Upper lobe of left lung (tissue), 4 donors: Measurements from ENCODE around the gene ID2.

Experiments
- CTCF ChIP-seq, 6 experiments: fragments of 450-650 bp in 4 of 6; fragments of 200-600 bp in 2 of 6; sonication (generic) in 2 of 6; IDR thresholded peaks; one replicate each; pipeline ENCODE4 v1.5.1; 2016 to 2019; ENCODE audit warnings: antibody characterized with exemption in 6 of 6
- POLR2A ChIP-seq, 4 donors: fragments of 450-650 bp; IDR thresholded peaks; one replicate each; pipeline ENCODE4 v1.5.1; 2016 to 2017; ENCODE audit warnings: antibody characterized with exemption in 4 of 4, mild to moderate bottlenecking in 2 of 4

GRCh38 chr2:8646731-8647461 lies 35.0 kb upstream of the ID2 start:
- TF ChIP-seq CTCF (IDR thresholded peaks at IDR 0.05) (no peak), POLR2A (IDR thresholded peaks at IDR 0.05) (no peak)
